Activated naive CD8-positive, alpha-beta T cell treated with anti-CD3 and anti-CD28 coated beads, Interleukin-2, amount 10 ng/mL, durations not matched to agents 7 days and 5 days (primary cell): Measurements from ENCODE around the gene PRL. TPM values are rescaled to one million over a fixed set of nuclear protein-coding genes. Genes with fewer than 3 reads are reported as not detected.

ENCODE experiments used
- ATAC-seq: fragments of 150-1000 bp; cut with Tn5 transposase; one replicate; pipeline ENCODE4 v1.10.0; 2021; ENCODE audit warnings: low read depth, moderate library complexity
- POLR2A ChIA-PET: fragments of 350-600 bp; sonication (Branson Sonifier 250); formaldehyde crosslinking; loops from one replicate; lab custom pipeline; 2021; ENCODE audit warnings: antibody characterized with exemption; lab: Charles Lee
- DNase-seq: peaks from one replicate; pipeline ENCODE4 v3.0.0; 2021
- H3K27ac Mint-ChIP-seq: one replicate; pipeline ENCODE4 v1.8.0; 2022; ENCODE audit warnings: mild to moderate bottlenecking, mixed read lengths
- H3K27me3 Mint-ChIP-seq: one replicate; pipeline ENCODE4 v1.8.0; 2022; ENCODE audit warnings: mild to moderate bottlenecking, moderate library complexity, mixed read lengths
- H3K36me3 Mint-ChIP-seq: one replicate; pipeline ENCODE4 v1.8.0; 2021; ENCODE audit warnings: mild to moderate bottlenecking, mixed read lengths
- H3K4me1 Mint-ChIP-seq: one replicate; pipeline ENCODE4 v1.8.0; 2021; ENCODE audit warnings: mixed read lengths
- H3K4me3 Mint-ChIP-seq: one replicate; pipeline ENCODE4 v1.8.0; 2022; ENCODE audit warnings: mild to moderate bottlenecking, moderate library complexity, mixed read lengths
- H3K9me3 Mint-ChIP-seq: one replicate; pipeline ENCODE4 v1.8.0; 2021; ENCODE audit warnings: mixed read lengths
- total RNA-seq, 2 experiments: library from RNA; stranded (reverse); gene quantifications; one replicate each; pipeline ENCODE4 v1.2.3, GENCODE V29; 2021

The PRL gene
- total RNA-seq, 2 experiments from 2014 or later: not detected

GRCh38 chr6:22279427-22279826, 17.4 kb downstream of the PRL start:
- POLR2A ChIA-PET: no interaction called here
- Mint-ChIP-seq H3K36me3 (no peaks in the 10 kb centered on the region), H3K27me3 (no peaks in the 10 kb centered on the region), H3K9me3 (peaks cover 6% of the 10 kb centered on the region), H3K4me1 (no peaks in the 10 kb centered on the region), H3K4me3 (no peak overlapping the region), H3K27ac (no peak overlapping the region)
- ATAC-seq (no peak), DNase-seq (no peak)

DNA sequence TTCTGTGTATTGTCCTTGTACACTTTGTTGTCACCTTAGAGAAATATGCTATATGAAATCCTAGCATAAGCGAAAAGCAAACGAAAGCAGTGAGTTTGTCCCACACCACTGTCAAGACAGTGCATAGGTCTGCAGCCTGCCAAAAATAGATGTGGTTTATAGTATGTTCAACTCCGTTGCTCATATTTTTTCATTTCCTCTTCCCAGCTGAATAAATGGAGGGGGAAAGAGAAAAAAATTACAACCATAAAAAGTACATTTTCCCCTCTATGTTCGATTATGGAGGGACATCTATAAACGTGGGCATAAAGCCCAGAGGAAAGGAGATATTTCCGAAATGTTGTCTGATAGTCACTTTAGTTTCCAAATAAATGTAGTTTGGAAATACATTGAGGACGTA, 25.8 kb downstream of the PRL start:
- POLR2A ChIA-PET: no interaction called here
- Mint-ChIP-seq H3K9me3 (no peaks in the 10 kb centered on the region), H3K4me1 (no peaks in the 10 kb centered on the region), H3K36me3 (no peaks in the 10 kb centered on the region), H3K4me3 (no peak overlapping the region), H3K27ac (no peak overlapping the region), H3K27me3 (no peaks in the 10 kb centered on the region)
- no peak for ATAC-seq
- DNase-seq: no peak

- ATAC-seq: no peak
- Mint-ChIP-seq H3K4me3 (no peak overlapping the region), H3K4me1 (no peaks in the 10 kb centered on the region), H3K9me3 (no peaks in the 10 kb centered on the region), H3K36me3 (no peaks in the 10 kb centered on the region), H3K27ac (no peak overlapping the region), H3K27me3 (no peaks in the 10 kb centered on the region)
- DNase-seq: no peak
- POLR2A ChIA-PET: no interaction called here
Observed at GRCh38 chr6:22263748-22264147, 33.1 kb downstream of the PRL start.

DNA sequence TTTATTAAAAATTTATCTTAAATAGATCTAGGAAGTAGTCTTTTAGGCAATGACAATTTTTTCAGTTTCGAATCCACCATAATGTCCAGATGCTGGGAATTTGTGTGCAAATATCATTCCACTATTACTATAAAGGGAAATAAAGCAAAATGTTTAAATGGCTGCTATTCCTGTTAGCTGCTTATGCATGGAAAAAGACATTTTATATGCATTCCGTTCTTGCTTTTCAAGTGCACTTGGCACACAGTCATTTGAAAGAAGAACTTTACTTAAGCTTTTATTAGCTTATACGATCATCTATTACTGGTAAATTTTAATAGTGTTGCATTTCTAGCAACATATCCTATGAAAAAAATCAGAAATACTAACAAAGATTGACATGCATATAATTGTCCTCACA, 42.0 kb downstream of the PRL start:
- POLR2A ChIA-PET: no interaction called here
- Mint-ChIP-seq H3K9me3 (no peaks in the 10 kb centered on the region), H3K36me3 (no peaks in the 10 kb centered on the region), H3K4me1 (no peaks in the 10 kb centered on the region), H3K27ac (no peak overlapping the region), H3K27me3 (no peaks in the 10 kb centered on the region), H3K4me3 (no peak overlapping the region)
- ATAC-seq: no peak
- DNase-seq: no peak

DNA sequence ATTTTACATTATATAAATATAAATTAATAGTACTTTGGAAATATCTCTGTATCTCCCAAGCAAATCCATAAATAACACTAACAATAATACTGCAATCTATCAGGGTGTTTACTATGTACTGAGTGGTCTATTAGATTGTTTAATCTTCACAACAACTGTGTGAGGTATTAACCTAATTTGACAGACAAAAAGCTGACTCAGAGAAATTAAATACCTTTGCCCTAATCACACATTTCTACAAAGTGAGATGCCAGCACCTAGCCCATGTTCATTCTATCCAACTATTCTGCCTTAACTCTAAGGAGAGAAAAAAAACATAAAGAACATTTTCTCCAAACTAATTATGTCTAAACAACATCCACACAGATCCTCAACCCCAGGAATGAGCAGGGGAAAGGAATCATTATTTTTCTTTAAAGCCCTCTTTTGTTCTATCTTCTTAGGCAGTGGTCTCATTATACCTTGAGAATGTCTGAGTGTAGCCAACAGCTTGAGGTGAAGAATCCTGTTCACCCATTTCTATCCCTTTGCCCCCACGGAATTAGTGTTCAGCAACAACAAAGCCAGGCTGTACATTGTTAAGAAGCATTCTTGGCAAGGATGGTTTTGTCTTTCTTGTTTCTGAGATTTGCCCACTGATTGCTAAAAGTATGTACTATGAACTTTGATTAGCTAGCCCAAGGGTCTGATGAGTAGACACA, 42.7 kb downstream of the PRL start:
- Mint-ChIP-seq H3K9me3 (no peaks in the 10 kb centered on the region), H3K36me3 (no peaks in the 10 kb centered on the region), H3K27ac (no peak overlapping the region), H3K27me3 (no peaks in the 10 kb centered on the region), H3K4me1 (no peaks in the 10 kb centered on the region), H3K4me3 (no peak overlapping the region)
- ATAC-seq (no peak), DNase-seq (no peak)
- POLR2A ChIA-PET: no interaction called here

DNA sequence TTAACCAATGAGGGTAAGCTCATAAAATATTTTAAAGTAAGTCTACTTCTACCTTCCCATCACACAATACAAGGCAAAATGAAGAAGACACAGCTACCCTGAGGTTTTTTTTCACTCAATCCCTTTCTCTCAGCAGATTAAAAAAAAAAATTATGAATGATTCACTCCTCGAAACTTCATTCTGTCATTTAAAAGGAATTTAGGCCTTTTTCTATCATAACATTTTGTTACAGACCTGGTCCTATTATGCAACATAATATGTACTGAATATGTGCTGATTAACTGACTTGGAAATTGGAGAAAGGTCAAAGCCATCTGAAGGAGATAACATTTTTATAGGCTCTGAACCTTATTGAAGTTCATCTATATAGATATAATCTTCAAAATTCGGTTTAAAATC, 45.5 kb downstream of the PRL start:
- POLR2A ChIA-PET: no interaction called here
- no peaks in the 10 kb centered on the region for H3K27me3 Mint-ChIP-seq

GRCh38 chr6:22250486-22250885, 46.4 kb downstream of the PRL start:
- DNase-seq (no peak), ATAC-seq (no peak)
- no peak overlapping the region for H3K27ac Mint-ChIP-seq
- no peaks in the 10 kb centered on the region for H3K27me3 Mint-ChIP-seq
- H3K9me3 Mint-ChIP-seq: no peaks in the 10 kb centered on the region
- no peaks in the 10 kb centered on the region for H3K36me3 Mint-ChIP-seq
- H3K4me1 Mint-ChIP-seq: no peaks in the 10 kb centered on the region
- POLR2A ChIA-PET: no interaction called here
- H3K4me3 Mint-ChIP-seq: no peak overlapping the region

More for the DNA sequence above, 45.5 kb downstream of the PRL start:
- Mint-ChIP-seq H3K36me3 (no peaks in the 10 kb centered on the region), H3K4me3 (no peak overlapping the region), H3K9me3 (no peaks in the 10 kb centered on the region), H3K4me1 (no peaks in the 10 kb centered on the region), H3K27ac (no peak overlapping the region)
- ATAC-seq (no peak), DNase-seq (no peak)

GRCh38 chr6:22249711-22250350, 47.0 kb downstream of the PRL start:
- POLR2A ChIA-PET: no interaction called here
- Mint-ChIP-seq H3K4me1 (no peaks in the 10 kb centered on the region), H3K36me3 (no peaks in the 10 kb centered on the region), H3K27me3 (no peaks in the 10 kb centered on the region), H3K9me3 (no peaks in the 10 kb centered on the region), H3K27ac (no peak overlapping the region), H3K4me3 (no peak overlapping the region)
- ATAC-seq: no peak
- no peak for DNase-seq

DNA sequence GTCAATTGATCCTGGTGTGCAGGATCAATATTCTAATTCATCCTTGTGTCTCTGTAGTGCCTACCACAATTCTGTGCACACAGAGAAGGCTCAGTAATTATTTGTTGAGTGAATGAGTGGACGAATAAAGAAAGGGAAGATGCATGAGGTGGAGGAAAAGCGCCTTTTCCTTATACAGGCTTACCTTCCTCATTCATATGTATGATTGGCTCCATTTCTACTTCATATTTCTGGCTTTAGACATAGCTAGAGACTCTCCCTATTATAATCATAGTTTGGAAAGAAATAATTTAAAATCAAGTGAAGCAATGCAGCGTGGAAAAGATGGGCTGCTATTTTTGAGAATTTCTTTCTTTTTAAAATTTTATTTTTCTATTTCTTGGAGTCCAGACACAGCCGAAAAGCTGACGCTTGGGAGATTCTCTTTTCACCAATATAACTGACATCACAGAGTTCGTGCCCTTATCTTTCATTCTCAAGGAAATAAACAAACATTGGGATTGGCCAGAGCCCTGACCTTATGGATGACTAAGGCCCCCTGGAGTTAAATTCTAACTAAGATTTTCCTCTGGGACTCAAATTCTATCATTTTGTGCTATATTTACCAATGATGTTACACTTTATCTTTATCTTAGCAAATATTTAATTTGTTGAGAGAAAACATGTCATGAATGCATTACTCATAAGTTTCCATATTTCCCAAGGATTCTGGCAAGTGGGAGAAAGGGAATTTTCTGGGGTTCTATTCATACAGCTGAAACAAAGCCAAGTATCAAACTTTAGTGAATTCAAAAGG, 48.1 kb downstream of the PRL start:
- no peaks in the 10 kb centered on the region for H3K27me3 Mint-ChIP-seq
- POLR2A ChIA-PET: no interaction called here
- H3K36me3 Mint-ChIP-seq: no peaks in the 10 kb centered on the region
- H3K27ac Mint-ChIP-seq: no peak overlapping the region
- H3K4me1 Mint-ChIP-seq: no peaks in the 10 kb centered on the region
- ATAC-seq (no peak), DNase-seq (no peak)
- peaks cover 1% of the 10 kb centered on the region for H3K9me3 Mint-ChIP-seq
- H3K4me3 Mint-ChIP-seq: no peak overlapping the region

DNA sequence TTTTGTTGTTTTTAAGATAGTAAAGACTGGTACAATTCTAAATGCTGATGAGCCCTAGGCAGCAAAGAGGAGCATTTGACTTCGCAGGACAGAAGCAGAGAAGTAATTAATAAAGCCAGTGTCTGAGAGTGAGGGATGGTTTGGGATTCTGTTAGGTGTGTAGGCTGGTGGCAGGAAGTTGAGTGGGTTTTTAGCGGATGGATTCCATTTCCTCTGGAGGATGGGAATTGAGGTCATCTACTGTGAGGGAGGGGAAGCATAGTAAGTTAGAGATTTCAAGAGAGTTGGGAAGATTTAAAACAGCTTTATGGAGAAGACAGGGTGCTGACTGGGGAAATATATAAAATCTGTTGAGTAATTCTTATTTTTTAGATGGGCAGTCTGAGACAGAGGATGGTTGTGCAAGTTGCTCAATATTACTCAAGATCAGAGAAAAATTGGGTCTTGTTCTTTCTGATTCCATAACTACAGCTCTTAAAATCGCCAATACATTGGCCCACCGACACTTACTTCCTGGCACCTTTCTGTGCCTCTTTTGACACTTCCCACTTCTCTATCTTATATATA, 48.8 kb downstream of the PRL start:
- Mint-ChIP-seq H3K4me1 (no peaks in the 10 kb centered on the region), H3K27ac (peak overlapping the region; percentile 0), H3K36me3 (no peaks in the 10 kb centered on the region), H3K4me3 (no peak overlapping the region), H3K27me3 (no peaks in the 10 kb centered on the region), H3K9me3 (peaks cover 4% of the 10 kb centered on the region)
- POLR2A ChIA-PET: no interaction called here
- ATAC-seq (no peak), DNase-seq (no peak)

DNA sequence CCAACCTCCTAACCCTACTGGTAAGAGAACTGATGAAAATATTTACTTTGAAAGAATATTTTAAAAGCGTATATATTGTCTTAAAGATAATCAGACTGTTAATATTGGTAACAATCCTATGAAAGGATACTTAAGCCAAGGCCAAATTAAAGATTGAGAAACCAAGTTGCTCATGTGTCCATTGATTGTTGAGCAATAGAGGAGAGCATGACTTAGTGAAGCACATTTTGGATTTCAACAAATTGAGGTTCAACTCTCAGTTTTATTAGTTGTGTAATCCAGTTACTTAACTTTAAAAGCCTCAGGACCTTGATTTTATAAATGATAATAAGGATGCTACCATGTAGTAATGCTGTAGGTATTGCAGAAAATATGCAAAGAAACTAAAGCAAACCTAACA, 56.8 kb downstream of the PRL start:
- Mint-ChIP-seq H3K36me3 (no peaks in the 10 kb centered on the region), H3K4me3 (no peak overlapping the region), H3K4me1 (no peaks in the 10 kb centered on the region), H3K27me3 (no peaks in the 10 kb centered on the region), H3K9me3 (peaks cover 13% of the 10 kb centered on the region), H3K27ac (no peak overlapping the region)
- ATAC-seq (no peak), DNase-seq (no peak)
- POLR2A ChIA-PET: no interaction called here

DNA sequence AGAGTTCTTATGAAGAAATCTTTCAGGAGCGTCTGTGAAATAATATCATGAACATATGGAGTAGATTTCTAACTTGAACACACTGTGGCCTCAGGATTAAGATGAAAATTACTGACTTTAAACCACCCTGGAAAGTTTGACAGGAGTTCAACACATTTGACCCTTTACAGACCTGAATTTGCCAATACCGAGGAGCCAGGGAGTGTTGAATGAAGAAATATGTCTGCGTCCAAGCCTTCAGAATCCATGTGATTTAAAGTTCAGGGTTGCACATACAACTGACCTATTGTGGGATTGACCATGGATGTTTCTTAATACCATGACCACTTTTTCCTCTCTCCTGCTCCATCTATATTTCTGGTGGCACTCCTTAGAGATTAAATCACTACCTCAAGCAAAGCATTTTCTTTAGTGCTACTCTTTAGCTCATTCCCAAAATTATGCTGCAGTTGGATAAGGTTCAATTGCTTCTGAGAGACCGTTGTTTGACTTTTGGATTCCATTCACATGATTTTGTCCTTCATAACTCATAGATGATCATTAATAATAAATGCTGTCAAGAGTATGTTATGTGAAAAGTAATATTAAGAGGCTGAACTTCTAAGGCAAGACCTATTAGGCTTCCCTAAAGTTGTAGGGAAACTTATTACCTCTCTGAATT, 57.4 kb downstream of the PRL start:
- H3K27me3 Mint-ChIP-seq: no peaks in the 10 kb centered on the region
- H3K4me1 Mint-ChIP-seq: no peaks in the 10 kb centered on the region
- peaks cover 13% of the 10 kb centered on the region for H3K9me3 Mint-ChIP-seq
- POLR2A ChIA-PET: no interaction called here
- H3K36me3 Mint-ChIP-seq: no peaks in the 10 kb centered on the region
- H3K4me3 Mint-ChIP-seq: no peak overlapping the region
- no peak overlapping the region for H3K27ac Mint-ChIP-seq
- DNase-seq (no peak), ATAC-seq (no peak)

DNA sequence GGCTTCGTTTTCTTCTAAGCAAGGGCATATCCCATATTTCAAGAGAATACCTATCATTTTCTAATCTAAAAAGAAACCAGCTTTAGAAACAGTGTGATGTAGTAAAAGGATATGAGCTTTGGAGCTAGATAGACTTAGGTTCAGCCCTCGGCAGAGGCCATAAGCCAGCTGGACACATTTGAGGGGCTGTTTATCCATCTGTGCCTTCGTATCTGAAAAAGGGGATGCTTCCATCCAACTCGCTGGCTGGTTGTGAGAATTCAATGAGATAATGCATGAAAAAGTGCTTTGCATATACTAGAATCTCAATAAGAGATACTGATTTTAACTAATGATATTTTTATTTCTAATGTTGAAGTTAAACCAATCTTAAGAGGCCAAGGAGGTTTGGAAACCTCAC, 58.0 kb downstream of the PRL start:
- Mint-ChIP-seq H3K27ac (no peak overlapping the region), H3K36me3 (no peaks in the 10 kb centered on the region), H3K4me1 (no peaks in the 10 kb centered on the region), H3K4me3 (no peak overlapping the region), H3K27me3 (no peaks in the 10 kb centered on the region), H3K9me3 (peaks cover 13% of the 10 kb centered on the region)
- ATAC-seq: no peak
- no peak for DNase-seq
- POLR2A ChIA-PET: no interaction called here
